ENCODE data around the gene KAT5.
"Not testable (repeated sequence)": the region's sequence is repeated elsewhere in the genome, so short reads cannot be mapped to it uniquely, and the experiment has no call there.

KAT5 gene

DNA sequence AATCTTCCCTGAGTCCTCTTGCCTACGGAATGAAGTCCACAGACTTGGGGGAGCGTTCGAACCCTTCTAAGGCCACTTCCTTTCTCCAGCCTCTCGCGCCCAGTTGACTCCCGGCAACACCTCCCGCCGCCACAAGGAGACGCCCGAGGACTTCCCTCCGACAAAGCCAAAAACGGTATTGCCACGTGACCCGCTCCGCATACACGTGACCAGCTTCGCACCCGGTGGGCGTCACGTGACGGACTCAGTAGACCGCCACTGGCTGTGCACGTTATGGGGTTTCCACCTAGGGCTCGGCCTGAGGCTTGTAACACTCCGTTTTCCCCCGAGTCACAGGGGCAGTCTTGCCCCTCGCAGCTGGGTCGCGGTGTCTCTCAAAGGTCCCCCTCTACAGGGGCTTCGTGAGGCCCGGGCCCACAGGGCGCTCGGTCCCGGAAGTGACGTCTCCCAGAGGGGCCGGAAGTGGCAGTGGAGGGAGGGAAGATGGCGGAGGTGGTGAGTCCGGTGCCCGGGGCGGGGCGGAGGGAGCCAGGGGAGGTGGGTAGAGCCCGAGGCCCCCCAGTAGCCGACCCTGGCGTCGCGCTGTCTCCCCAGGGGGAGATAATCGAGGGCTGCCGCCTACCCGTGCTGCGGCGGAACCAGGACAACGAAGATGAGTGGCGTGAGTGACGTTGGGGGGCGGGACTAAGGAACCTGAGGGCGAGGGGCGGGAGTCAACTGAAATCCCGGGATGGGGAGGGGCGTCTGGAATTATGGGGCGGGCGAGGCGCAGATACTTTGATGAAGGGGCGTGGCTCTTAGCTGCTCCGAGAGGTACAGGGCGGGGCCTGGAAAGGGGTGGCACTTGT, at the start of gene KAT5:
Gene KAT5 (plus strand): TSS at position 468 of the 848 bp plus-strand sequence. CDS start 16 bp downstream, at position 484.
- peak; percentile 98 for DNase-seq (ENCODE audit: low spot score)

GRCh38 chr11:65662799-65663638, 49.0 kb upstream of the KAT5 start, which contains the start of gene RELA:
Gene RELA (minus strand): TSS chr11:65662916. CDS start chr11:65662832, 84 bp downstream.
- DNase-seq (ENCODE audit: low spot score), result peak; percentile 94

DNA sequence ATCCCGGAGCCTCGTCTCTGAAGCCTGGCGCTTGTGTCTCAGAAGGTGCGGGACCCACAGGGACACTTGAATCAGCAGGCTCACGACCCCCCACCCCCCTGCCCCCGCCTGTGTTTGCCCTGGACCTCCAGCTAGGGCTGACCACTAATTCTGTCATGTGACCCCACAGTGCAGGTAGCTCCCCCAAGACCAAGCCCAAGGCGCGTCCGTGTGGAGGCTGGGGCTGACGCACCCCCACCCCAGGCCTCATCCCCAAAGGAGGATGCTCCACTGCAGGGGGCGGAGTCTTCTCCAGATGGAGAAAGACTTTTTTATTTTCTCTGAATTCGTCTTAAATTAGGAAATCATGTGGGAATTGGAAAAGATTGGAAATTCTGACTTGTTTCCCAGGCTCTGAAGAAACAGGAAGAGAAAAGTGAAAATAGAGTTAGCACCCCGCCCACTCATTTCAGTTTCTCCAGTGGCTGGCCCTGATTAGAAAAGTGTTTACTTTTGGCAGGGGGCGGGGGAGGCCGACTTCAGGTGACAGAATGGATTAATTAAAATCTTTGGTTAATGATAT, 48.3 kb upstream of the KAT5 start:
- DNase-seq (ENCODE audit: low spot score), result no peak

- no peak for DNase-seq (ENCODE audit: low spot score)
Measured at GRCh38 chr11:65672180-65672860, 39.7 kb upstream of the KAT5 start.

- DNase-seq (ENCODE audit: low spot score), result no peak
Measured at GRCh38 chr11:65672982-65673381, 39.1 kb upstream of the KAT5 start.

- no peak for DNase-seq (ENCODE audit: low spot score)
Measured at GRCh38 chr11:65680192-65680743, 31.8 kb upstream of the KAT5 start.

DNA sequence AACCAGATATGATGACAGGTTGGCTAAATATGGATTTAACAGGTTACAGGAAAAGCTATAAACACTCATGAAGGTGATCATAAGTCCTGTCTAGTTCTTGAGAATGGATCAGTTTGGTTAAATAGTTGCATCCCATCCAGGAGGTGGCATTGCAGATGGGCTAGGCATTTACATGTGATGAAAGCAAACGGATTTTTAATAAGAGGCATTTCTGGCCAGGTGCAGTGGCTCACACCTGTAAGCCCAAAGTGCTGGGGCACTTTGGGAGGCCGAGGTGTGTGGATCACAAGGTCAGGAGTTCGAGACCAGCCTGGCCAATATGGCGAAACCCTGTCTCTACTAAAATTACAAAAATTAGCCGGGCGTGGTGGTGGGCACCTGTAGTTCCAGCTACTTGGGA, 28.6 kb upstream of the KAT5 start:
- not testable (repeated sequence) for DNase-seq (ENCODE audit: low spot score)

GRCh38 chr11:65685981-65686380, 26.1 kb upstream of the KAT5 start:
- no peak for DNase-seq (ENCODE audit: low spot score)

GRCh38 chr11:65691847-65692246, 20.2 kb upstream of the KAT5 start:
- DNase-seq (ENCODE audit: low spot score), result not testable (repeated sequence)

DNA sequence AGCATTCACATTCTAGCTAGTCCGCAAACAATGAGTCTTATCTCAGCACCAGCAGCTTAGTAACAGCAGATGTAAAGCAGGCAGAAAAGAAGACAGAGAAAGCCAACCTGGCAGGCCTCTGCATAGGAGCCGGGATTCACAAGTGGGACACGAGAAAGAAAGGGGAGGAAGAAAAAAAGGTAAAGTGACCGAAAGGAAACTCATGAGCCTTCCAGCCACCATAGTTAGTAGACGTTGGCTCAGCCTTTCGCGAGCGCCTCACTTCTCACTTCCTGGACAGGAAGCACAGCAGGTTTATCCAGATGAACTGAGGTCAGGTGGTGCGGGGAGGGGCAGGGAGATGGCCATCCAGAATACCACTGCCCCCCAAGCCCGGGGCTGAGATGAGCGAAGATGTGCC, 19.7 kb upstream of the KAT5 start:
- no peak for DNase-seq (ENCODE audit: low spot score)

GRCh38 chr11:65695459-65696241, 16.4 kb upstream of the KAT5 start:
- peak; percentile 58 for DNase-seq (ENCODE audit: low spot score)

GRCh38 chr11:65696802-65697552, 15.1 kb upstream of the KAT5 start:
- no peak for DNase-seq (ENCODE audit: low spot score)

DNA sequence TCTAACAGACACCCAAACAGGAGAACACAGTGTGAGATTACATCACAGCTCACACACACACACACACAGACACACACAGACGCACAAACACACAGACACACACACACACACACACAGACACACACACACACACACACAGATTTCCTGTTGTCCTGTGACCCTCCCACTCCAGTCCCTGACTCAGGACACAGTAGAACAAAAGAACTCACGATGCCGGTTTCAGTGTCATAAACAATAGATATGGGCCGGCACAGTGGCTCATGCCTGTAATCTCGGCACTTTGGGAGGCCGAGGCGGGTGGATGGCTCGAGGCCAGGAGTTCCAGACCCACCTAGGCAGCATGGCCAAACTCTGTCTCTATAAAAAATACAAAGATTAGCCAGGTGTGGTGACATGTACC, 13.8 kb upstream of the KAT5 start:
- DNase-seq (ENCODE audit: low spot score), result no peak

- no peak for DNase-seq (ENCODE audit: low spot score)
Measured at GRCh38 chr11:65699306-65699705, 12.7 kb upstream of the KAT5 start.

GRCh38 chr11:65700399-65700798, 11.7 kb upstream of the KAT5 start:
- DNase-seq (ENCODE audit: low spot score), result no peak

- no peak for DNase-seq (ENCODE audit: low spot score)
Measured at GRCh38 chr11:65701686-65702085, 10.4 kb upstream of the KAT5 start.

- DNase-seq (ENCODE audit: low spot score), result no peak
Measured at GRCh38 chr11:65703846-65704245, 8.2 kb upstream of the KAT5 start.

DNA sequence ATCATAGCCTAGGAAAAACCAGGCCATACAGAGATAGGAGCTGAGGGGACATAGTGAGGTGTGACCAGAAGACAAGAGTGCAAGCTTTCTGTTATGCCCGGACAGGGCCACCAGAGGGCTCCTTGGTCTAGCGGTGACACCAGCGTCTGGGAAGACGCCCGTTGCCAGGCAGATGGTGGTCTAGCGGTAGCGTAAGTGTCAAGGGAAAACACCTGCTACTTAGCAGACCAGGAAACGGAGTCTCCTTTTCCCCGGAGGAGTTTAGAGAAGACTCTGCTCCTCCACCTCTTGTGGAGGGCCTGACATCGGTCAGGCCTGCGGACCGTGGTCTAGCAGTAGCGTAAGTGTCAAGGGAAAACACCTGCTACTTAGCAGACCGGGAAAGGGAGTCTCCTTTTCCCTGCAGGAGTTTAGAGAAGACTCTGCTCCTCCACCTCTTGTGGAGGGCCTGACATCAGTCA, 5.7 kb upstream of the KAT5 start:
- peak; percentile 31 for DNase-seq (ENCODE audit: low spot score)

DNA sequence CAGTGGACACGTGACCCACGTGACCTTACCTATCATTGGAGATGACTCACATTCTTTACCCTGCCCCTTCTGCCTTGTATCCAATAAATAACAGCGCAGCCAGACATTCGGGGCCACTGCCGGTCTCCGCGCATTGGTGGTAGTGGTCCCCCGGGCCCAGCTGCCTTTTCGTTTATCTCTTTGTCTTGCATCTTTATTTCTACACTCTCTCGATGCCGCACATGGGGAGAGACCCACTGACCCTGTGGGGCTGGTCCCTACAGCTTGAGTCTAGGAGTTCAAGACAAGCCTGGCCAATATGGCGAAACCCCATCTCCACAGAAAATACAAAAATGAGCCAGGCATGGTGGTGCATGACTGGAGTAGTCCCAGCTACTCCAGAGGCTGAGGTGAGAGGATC, 5.0 kb upstream of the KAT5 start:
- DNase-seq (ENCODE audit: low spot score), result not testable (repeated sequence)

- no peak for DNase-seq (ENCODE audit: low spot score)
Measured at GRCh38 chr11:65708451-65708850, 3.6 kb upstream of the KAT5 start.
